IMR-90 (cell line): Measurements from ENCODE around the gene NEMF.

ENCODE experiments used
- BHLHE40 ChIP-seq: fragments of 150-350 bp; IDR thresholded peaks from 2 replicates; pipeline ENCODE4 v1.6.1; 2016; ENCODE audit warnings: mild to moderate bottlenecking, low read depth, low read length
- CTCF ChIP-seq: conservative IDR thresholded peaks from 2 replicates; pipeline ENCODE4 v1.5.1; 2012; ENCODE audit warnings: mild to moderate bottlenecking, low read depth, low read length, improper control_type of control experiment
- ELK1 ChIP-seq: fragments of 150-350 bp; IDR thresholded peaks from 2 replicates; pipeline ENCODE4 v1.6.1; 2016; ENCODE audit warnings: low read depth, mild to moderate bottlenecking, low read length, moderate library complexity, borderline replicate concordance
- MAZ ChIP-seq: IDR thresholded peaks from 2 replicates; pipeline ENCODE4 v1.6.1; 2012; ENCODE audit warnings: low read depth, mild to moderate bottlenecking, low read length, improper control_type of control experiment, moderate library complexity, borderline replicate concordance
- NFE2L2 ChIP-seq: fragments of 150-350 bp; IDR thresholded peaks from 2 replicates; pipeline ENCODE4 v1.6.1; 2016; ENCODE audit warnings: low read depth, mild to moderate bottlenecking, low read length
- POLR2A ChIP-seq: IDR thresholded peaks from 2 replicates; pipeline ENCODE4 v1.6.1; 2012; ENCODE audit warnings: mild to moderate bottlenecking, low read depth, low read length
- RFX5 ChIP-seq: IDR thresholded peaks from 2 replicates; pipeline ENCODE4 v1.8.0; 2012; ENCODE audit warnings: low read depth, mild to moderate bottlenecking, low read length, moderate library complexity
- USF2 ChIP-seq: fragments of 150-350 bp; IDR thresholded peaks from 2 replicates; pipeline ENCODE4 v1.6.1; 2017; ENCODE audit warnings: mild to moderate bottlenecking, antibody characterized with exemption, low read length, low read depth

GRCh38 chr14:49852301-49853157, at the start of gene NEMF:
- TF ChIP-seq POLR2A (peak; percentile 69; the same call in 1 of the 2 replicates), NFE2L2 (no peak), CTCF (peak; percentile 75), BHLHE40 (0 out of 2 replicates have a peak, but pooled peaks have one; percentile 2), RFX5 (no peak), ELK1 (no peak), USF2 (no peak), MAZ (peak; percentile 11; the same call in 1 of the 2 replicates)
